Activated T-cell treated with anti-CD3 and anti-CD28 coated beads for 24 hours (primary cell): ENCODE data around the gene ZFYVE28.

Experiments
- DNase-seq: peaks from one replicate; pipeline ENCODE4 v3.0.0-alpha.2; 2020; ENCODE audit warnings: low read depth

The ZFYVE28 gene

GRCh38 chr4:2258091-2259035 lies 160.1 kb downstream of the ZFYVE28 start:
- no peak for DNase-seq

- DNase-seq = no peak
These were observed 160.9 kb downstream of the ZFYVE28 start for GRCh38 chr4:2257361-2258081.

- no peak for DNase-seq
These were observed 161.7 kb downstream of the ZFYVE28 start for GRCh38 chr4:2256781-2257191.

GRCh38 chr4:2256156-2256731 lies 162.2 kb downstream of the ZFYVE28 start:
- no peak for DNase-seq

GRCh38 chr4:2255501-2256155 lies 162.8 kb downstream of the ZFYVE28 start:
- DNase-seq = no peak

- no peak for DNase-seq
These were observed 163.6 kb downstream of the ZFYVE28 start for GRCh38 chr4:2254665-2255500.

- DNase-seq = no peak
These were observed 165.0 kb downstream of the ZFYVE28 start for GRCh38 chr4:2253160-2254084.

GRCh38 chr4:2252530-2253091 lies 165.8 kb downstream of the ZFYVE28 start:
- DNase-seq = no peak

- no peak for DNase-seq
These were observed 166.5 kb downstream of the ZFYVE28 start for GRCh38 chr4:2251795-2252529.

- no peak for DNase-seq
These were observed 167.2 kb downstream of the ZFYVE28 start for GRCh38 chr4:2251073-2251794.

- no peak for DNase-seq
These were observed 167.9 kb downstream of the ZFYVE28 start for GRCh38 chr4:2250357-2251072.

- DNase-seq = no peak
These were observed 168.7 kb downstream of the ZFYVE28 start for GRCh38 chr4:2249526-2250356.

- no peak for DNase-seq
These were observed 169.6 kb downstream of the ZFYVE28 start for GRCh38 chr4:2248821-2249261.

- DNase-seq = no peak
These were observed 170.2 kb downstream of the ZFYVE28 start for GRCh38 chr4:2248044-2248780.

GRCh38 chr4:2247128-2248043 lies 171.1 kb downstream of the ZFYVE28 start:
- no peak for DNase-seq
